Naive thymus-derived CD4-positive, alpha-beta T cell (primary cell): Measurements from ENCODE around the gene RORC. TPM values are rescaled to one million over a fixed set of nuclear protein-coding genes. Genes with fewer than 3 reads are reported as not detected.

Experiments used
- ATAC-seq: fragments of 150-1000 bp; cut with Tn5 transposase; 2 replicates; pipeline ENCODE4 v1.10.0; 2021; ENCODE audit warnings: mild to moderate bottlenecking, moderate library complexity
- CTCF ChIA-PET: fragments of 350-600 bp; sonication (Branson Sonifier 250); formaldehyde crosslinking; loops from one replicate; lab custom pipeline; 2021; ENCODE audit warnings: antibody characterized with exemption; lab: Charles Lee
- POLR2A ChIA-PET: fragments of 350-600 bp; sonication (Branson Sonifier 250); formaldehyde crosslinking; loops from one replicate; lab custom pipeline; 2021; ENCODE audit warnings: antibody characterized with exemption, inconsistent platforms; lab: Charles Lee
- DNase-seq, 9 donors: peaks; one replicate each; pipeline versions ENCODE4 v3.0.0 to v3.0.0-alpha.2; 2020 to 2022; ENCODE audit warnings: mixed read lengths in 1 of 9
- H3K27ac ChIP-seq: one replicate; pipeline ENCODE4 v1.7.0; 2013; ENCODE audit warnings: mild to moderate bottlenecking, low read depth, low read length, moderate library complexity
- H3K27me3 ChIP-seq, 2 donors: one replicate each; pipeline ENCODE4 v1.7.0; 2013; ENCODE audit warnings: low read length in 2 of 2, mild to moderate bottlenecking in 2 of 2, moderate library complexity in 2 of 2; ENCODE audit not compliant: control insufficient read depth in 2 of 2, insufficient read depth in 2 of 2
- H3K36me3 ChIP-seq, 3 experiments: 1 replicate in 2 of 3; 2 replicates in 1 of 3; pipeline ENCODE4 v1.7.0; 2013; ENCODE audit warnings: low read length in 3 of 3, mild to moderate bottlenecking in 3 of 3, moderate library complexity in 1 of 3; ENCODE audit not compliant: insufficient read depth in 3 of 3, control insufficient read depth in 2 of 3
- H3K4me1 ChIP-seq, 2 donors: one replicate each; pipeline ENCODE4 v1.7.0; 2013; ENCODE audit warnings: low read length in 2 of 2, mild to moderate bottlenecking in 2 of 2, moderate library complexity in 1 of 2; ENCODE audit not compliant: control insufficient read depth in 2 of 2, insufficient read depth in 2 of 2
- H3K4me3 ChIP-seq: 2 replicates; pipeline ENCODE4 v1.7.0; 2013; ENCODE audit warnings: mild to moderate bottlenecking, low read length
- H3K9me3 ChIP-seq, 3 experiments: 1 replicate in 2 of 3; 2 replicates in 1 of 3; pipeline ENCODE4 v1.7.0; 2013; ENCODE audit warnings: low read length in 3 of 3; ENCODE audit not compliant: control insufficient read depth in 2 of 3
- H3K27ac Mint-ChIP-seq, 9 donors: one replicate each; pipeline ENCODE4 v1.8.0; 2020 to 2022; ENCODE audit warnings: mixed read lengths in 9 of 9, mild to moderate bottlenecking in 8 of 9, moderate library complexity in 5 of 9, inconsistent platforms in 2 of 9
- H3K27me3 Mint-ChIP-seq, 5 donors: one replicate each; pipeline ENCODE4 v1.8.0; 2021 to 2022; ENCODE audit warnings: mixed read lengths in 5 of 5, mild to moderate bottlenecking in 1 of 5
- H3K36me3 Mint-ChIP-seq, 5 donors: one replicate each; pipeline ENCODE4 v1.8.0; 2020 to 2022; ENCODE audit warnings: mixed read lengths in 5 of 5, mild to moderate bottlenecking in 3 of 5, inconsistent platforms in 1 of 5
- H3K4me1 Mint-ChIP-seq, 7 donors: one replicate each; pipeline ENCODE4 v1.8.0; 2020 to 2022; ENCODE audit warnings: mixed read lengths in 7 of 7, mild to moderate bottlenecking in 3 of 7, inconsistent platforms in 1 of 7
- H3K4me3 Mint-ChIP-seq, 10 donors: one replicate each; pipeline ENCODE4 v1.8.0; 2020 to 2022; ENCODE audit warnings: mild to moderate bottlenecking in 10 of 10, mixed read lengths in 10 of 10, moderate library complexity in 6 of 10, inconsistent platforms in 2 of 10
- H3K9me3 Mint-ChIP-seq, 11 donors: one replicate each; pipeline ENCODE4 v1.8.0; 2020 to 2022; ENCODE audit warnings: mixed read lengths in 11 of 11, mild to moderate bottlenecking in 4 of 11, inconsistent platforms in 1 of 11, moderate library complexity in 1 of 11
- intact Hi-C, 2 donors: fragments of 100-400 bp; cut with micrococcal nuclease; formaldehyde crosslinking; loops; one replicate each; pipeline ENCODE4 v1.15.1; 2023
- polyA plus RNA-seq, 2 donors: library from polyadenylated mRNA; unstranded; fragments of 300-500 nt; fragmentation: Illumina TruSeq; gene quantifications; one replicate each; pipeline ENCODE4 v1.2.3, GENCODE V29; 2021
- total RNA-seq, 6 experiments: library from RNA in 5 of 6; stranded (reverse) in 5 of 6; gene quantifications; 1 replicate in 5 of 6; 2 replicates in 1 of 6; pipeline ENCODE4 v1.2.3 and lab custom pipeline; 2021 to 2026

RORC gene
- total and polyA plus RNA-seq, 7 experiments from 2014 or later = 0.16 to 2.5 (median 0.29) TPM; not detected in 1

- Histone ChIP-seq H3K36me3 (no peaks in the 10 kb centered on the region), H3K4me3 (no peak overlapping the region), H3K9me3 (no peaks in the 10 kb centered on the region), H3K27me3 (no peaks in the 10 kb centered on the region), H3K4me1 (no peaks in the 10 kb centered on the region), H3K27ac (no peak overlapping the region)
- Mint-ChIP-seq H3K27me3 (peaks cover 0 to 26% (median 6%) of the 10 kb centered on the region in 5 donors), H3K27ac (no peak overlapping the region), H3K4me3 (no peak overlapping the region), H3K9me3 (peaks cover 0 to 2% (median 0%) of the 10 kb centered on the region in 11 donors), H3K4me1 (peaks cover 0 to 11% (median 9%) of the 10 kb centered on the region in 7 donors), H3K36me3 (peaks cover 0 to 10% (median under 1%) of the 10 kb centered on the region in 5 donors)
- ChIA-PET CTCF (no interaction called here), POLR2A (interaction anchor here (1.0 kb wide), 2 partner anchors 19 to 97 kb away, joined by 3 to 4 read pairs; no protein-coding TSS in a partner anchor)
- intact Hi-C loops = no loop called here
- DNase-seq = no peak
- no peak for ATAC-seq
Observed at GRCh38 chr1:151801846-151802245, 29.8 kb downstream of the RORC start.

DNA sequence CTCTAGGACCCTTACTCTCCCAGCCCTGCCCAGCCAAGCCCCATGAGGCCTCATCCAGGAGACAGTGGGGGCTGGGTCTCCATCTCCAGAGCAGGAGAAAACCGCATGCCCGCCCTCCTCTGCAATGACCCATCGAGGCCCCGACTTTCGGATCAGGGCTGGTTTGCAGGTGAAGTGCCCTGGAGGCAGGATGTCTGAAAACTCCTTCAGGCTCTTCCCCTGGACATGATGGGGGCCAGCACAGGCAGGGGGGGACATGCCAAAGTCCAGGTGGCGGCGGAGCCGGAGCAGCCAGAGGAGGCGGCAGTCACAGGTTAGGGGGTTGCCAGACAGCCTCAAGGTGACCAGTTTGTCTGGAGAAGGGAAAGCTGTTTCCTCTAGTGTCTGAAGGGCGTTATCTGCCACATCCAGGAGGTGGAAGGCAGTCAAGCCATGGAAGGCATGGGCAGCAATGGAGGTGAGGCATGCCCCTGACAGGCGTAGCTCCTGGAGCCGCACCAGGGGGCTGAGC lies 30.2 kb downstream of the RORC start:
- Mint-ChIP-seq H3K36me3 (peaks cover 0 to 14% (median 5%) of the 10 kb centered on the region in 5 donors), H3K27me3 (peaks cover 0 to 22% (median 6%) of the 10 kb centered on the region in 5 donors), H3K4me3 (no peak overlapping the region), H3K9me3 (peaks cover 0 to 2% (median 0%) of the 10 kb centered on the region in 11 donors), H3K27ac (no peak overlapping the region), H3K4me1 (peaks cover 0 to 11% (median 9%) of the 10 kb centered on the region in 7 donors)
- Histone ChIP-seq H3K4me1 (no peaks in the 10 kb centered on the region), H3K27ac (no peak overlapping the region), H3K27me3 (no peaks in the 10 kb centered on the region), H3K9me3 (no peaks in the 10 kb centered on the region), H3K4me3 (no peak overlapping the region), H3K36me3 (no peaks in the 10 kb centered on the region)
- intact Hi-C loops = no loop called here
- ATAC-seq (no peak), DNase-seq (no peak)
- ChIA-PET POLR2A (no interaction called here), CTCF (no interaction called here)

GRCh38 chr1:151800830-151801229 lies 30.8 kb downstream of the RORC start:
- H3K4me1 ChIP-seq = no peaks in the 10 kb centered on the region
- no peak overlapping the region for H3K4me3 Mint-ChIP-seq
- peaks cover 0 to 21% (median 6%) of the 10 kb centered on the region in 5 donors for H3K27me3 Mint-ChIP-seq
- no peaks in the 10 kb centered on the region for H3K27me3 ChIP-seq
- no peak overlapping the region for H3K27ac ChIP-seq
- DNase-seq (no peak), ATAC-seq (no peak)
- peak overlapping the region in 1 of 9 donors; percentile 43 for H3K27ac Mint-ChIP-seq
- H3K9me3 ChIP-seq = no peaks in the 10 kb centered on the region
- no peak overlapping the region for H3K4me3 ChIP-seq
- peaks cover 0 to 11% (median 9%) of the 10 kb centered on the region in 7 donors for H3K4me1 Mint-ChIP-seq
- H3K36me3 Mint-ChIP-seq = peaks cover 0 to 14% (median 5%) of the 10 kb centered on the region in 5 donors
- H3K36me3 ChIP-seq = no peaks in the 10 kb centered on the region
- ChIA-PET POLR2A (no interaction called here), CTCF (no interaction called here)
- peaks cover 0 to 2% (median 0%) of the 10 kb centered on the region in 11 donors for H3K9me3 Mint-ChIP-seq
- intact Hi-C loops = no loop called here

DNA sequence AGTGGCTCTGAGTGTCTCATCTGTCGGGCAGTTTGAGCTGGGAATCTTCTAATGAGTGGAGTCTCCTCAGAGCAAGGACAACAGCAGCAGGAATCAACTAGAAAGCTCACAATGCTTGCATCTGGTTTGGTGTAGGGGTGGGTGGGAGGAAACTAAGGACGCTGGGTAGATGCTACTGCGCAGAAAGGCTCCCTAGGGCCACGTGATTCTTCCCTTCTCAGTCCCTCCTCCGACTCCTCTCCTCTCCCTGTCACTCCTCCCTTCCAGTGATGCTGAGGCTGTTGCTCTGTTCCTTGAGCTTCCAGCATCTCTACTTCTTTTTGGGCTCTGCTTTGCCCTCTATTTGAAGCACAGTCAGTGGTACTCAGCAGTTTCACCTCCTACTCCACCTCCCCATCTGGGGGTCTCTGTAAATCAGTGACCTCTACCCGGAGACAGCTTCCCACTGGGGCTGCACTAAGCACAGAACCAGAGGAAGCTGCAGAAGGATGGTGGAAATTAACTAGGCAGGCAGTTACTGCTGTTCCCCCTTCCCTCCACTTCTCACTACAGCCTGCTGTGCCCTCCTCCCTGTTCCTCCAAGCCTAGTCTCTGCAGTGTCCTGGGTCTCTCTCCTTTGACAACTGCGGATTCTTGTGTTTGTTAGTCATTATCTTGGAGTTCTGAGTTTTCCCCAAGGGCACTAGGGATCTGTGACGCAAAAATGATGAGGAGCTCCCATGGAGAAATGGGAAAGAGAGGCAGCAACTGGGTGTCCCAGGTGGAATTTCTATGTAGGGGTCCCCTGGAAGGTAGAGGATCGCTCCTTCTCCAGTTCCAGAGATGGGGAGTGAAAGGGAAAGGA lies 32.2 kb downstream of the RORC start:
- Histone ChIP-seq H3K27me3 (no peaks in the 10 kb centered on the region), H3K4me3 (no peak overlapping the region), H3K27ac (no peak overlapping the region), H3K4me1 (no peaks in the 10 kb centered on the region), H3K9me3 (no peaks in the 10 kb centered on the region), H3K36me3 (no peaks in the 10 kb centered on the region)
- Mint-ChIP-seq H3K9me3 (peaks cover 0 to 2% (median 0%) of the 10 kb centered on the region in 11 donors), H3K4me1 (peaks cover 0 to 11% (median 9%) of the 10 kb centered on the region in 7 donors), H3K27me3 (peaks cover 0 to 21% (median 6%) of the 10 kb centered on the region in 5 donors), H3K36me3 (peaks cover 0 to 16% (median 5%) of the 10 kb centered on the region in 5 donors), H3K27ac (peak overlapping the region in 1 of 9 donors; percentile 54), H3K4me3 (no peak overlapping the region)
- ChIA-PET POLR2A (interaction anchor here (0.6 kb wide), 1 partner anchor 1348 kb away, joined by 3 read pairs; no protein-coding TSS in a partner anchor), CTCF (no interaction called here)
- ATAC-seq = no peak
- DNase-seq = no peak
- intact Hi-C loops = no loop called here

- H3K27ac Mint-ChIP-seq = no peak overlapping the region
- POLR2A ChIA-PET = interaction anchor here (0.6 to 1.6 kb wide), 3 partner anchors 10 to 1830 kb away, joined by 3 to 7 read pairs (median 3); no protein-coding TSS in a partner anchor
Observed at GRCh38 chr1:151798571-151798970, 33.0 kb downstream of the RORC start.

GRCh38 chr1:151790940-151791651 lies 40.5 kb downstream of the RORC start:
- Histone ChIP-seq H3K9me3 (no peaks in the 10 kb centered on the region), H3K36me3 (peaks cover 0 to 5% (median 0%) of the 10 kb centered on the region in 3 experiments), H3K4me1 (peaks cover 0 to 14% of the 10 kb centered on the region in 2 donors), H3K4me3 (peak overlapping the region; percentile 88), H3K27me3 (no peaks in the 10 kb centered on the region), H3K27ac (peak overlapping the region; percentile 60)
- H3K4me1 Mint-ChIP-seq = peaks cover 6 to 38% (median 30%) of the 10 kb centered on the region in 7 donors
- H3K27me3 Mint-ChIP-seq = peaks cover 0 to 2% (median 0%) of the 10 kb centered on the region in 5 donors
- intact Hi-C loops = loop anchor here (1.0 to 5.0 kb wide), 13 partner anchors 28 to 510 kb away; partner anchors contain the start of genes MRPL9 (in 2 of the 2), RIIAD1 (in 2 of the 2), C2CD4D (in 1 of the 2) and POGZ (in 1 of the 2)
- H3K36me3 Mint-ChIP-seq = peaks cover 0 to 6% (median 4%) of the 10 kb centered on the region in 5 donors
- peaks cover 0 to 3% (median 0%) of the 10 kb centered on the region in 11 donors for H3K9me3 Mint-ChIP-seq
- ATAC-seq (no peak), DNase-seq (peak in 3 of 9 donors; percentile 3 to 29 (median 5))
- ChIA-PET POLR2A (interaction anchor here (1.0 to 3.7 kb wide), 4 partner anchors 28 to 75 kb away, joined by 3 to 24 read pairs (median 5); partner anchors contain the start of gene MRPL9), CTCF (interaction anchor here (0.6 kb wide), 1 partner anchor 321 kb away, joined by 10 read pairs; no protein-coding TSS in a partner anchor)
- peak overlapping the region; percentile 75 to 93 (median 89) for H3K27ac Mint-ChIP-seq
- peak overlapping the region; percentile 91 to 99 (median 97) for H3K4me3 Mint-ChIP-seq

More at GRCh38 chr1:151798571-151798970, 33.0 kb downstream of the RORC start:
- peaks cover 0 to 21% (median 6%) of the 10 kb centered on the region in 5 donors for H3K27me3 Mint-ChIP-seq
- H3K4me1 Mint-ChIP-seq = peaks cover 0 to 11% (median 9%) of the 10 kb centered on the region in 7 donors
- peaks cover 0 to 1% (median 0%) of the 10 kb centered on the region in 11 donors for H3K9me3 Mint-ChIP-seq
- intact Hi-C loops = no loop called here
- ATAC-seq (no peak), DNase-seq (no peak)
- Histone ChIP-seq H3K4me3 (no peak overlapping the region), H3K4me1 (no peaks in the 10 kb centered on the region), H3K27me3 (no peaks in the 10 kb centered on the region), H3K36me3 (no peaks in the 10 kb centered on the region), H3K27ac (no peak overlapping the region), H3K9me3 (no peaks in the 10 kb centered on the region)
- H3K4me3 Mint-ChIP-seq = no peak overlapping the region
- peaks cover 0 to 20% (median 5%) of the 10 kb centered on the region in 5 donors for H3K36me3 Mint-ChIP-seq
- CTCF ChIA-PET = no interaction called here
